Coronary artery (tissue), 2 donors: ENCODE results near the gene AHSA1.

Experiments
- DNase-seq: peaks from one replicate; pipeline ENCODE4 v3.0.0-alpha.2; 2017; ENCODE audit warnings: low spot score
- H3K27ac ChIP-seq, 2 donors: fragments of 200-600 bp; sonication (generic); one replicate each; pipeline ENCODE4 v1.5.1; 2016 to 2019
- H3K4me3 ChIP-seq: fragments of 200-600 bp; sonication (generic); 2 replicates; pipeline ENCODE4 v1.5.1; 2016; ENCODE audit warnings: mild to moderate bottlenecking, moderate library complexity
- CTCF ChIP-seq: fragments of 200-600 bp; sonication (generic); IDR thresholded peaks from one replicate; pipeline ENCODE4 v1.5.1; 2019; ENCODE audit warnings: antibody characterized with exemption

Gene AHSA1

GRCh38 chr14:77458249-77458950 lies 507 bp downstream of the AHSA1 start:
- H3K27ac ChIP-seq, result peak overlapping the region; percentile 82 to 94
- TF ChIP-seq CTCF, result no peak
- DNase-seq, result no peak

GRCh38 chr14:77459072-77459723 lies 1.3 kb downstream of the AHSA1 start:
- TF ChIP-seq CTCF, result peak; percentile 9
- no peak for DNase-seq
- H3K27ac ChIP-seq, result no peak overlapping the region
- peak overlapping the region; percentile 89 for H3K4me3 ChIP-seq

More at GRCh38 chr14:77458249-77458950, 507 bp downstream of the AHSA1 start:
- H3K4me3 ChIP-seq, result peak overlapping the region; percentile 89

GRCh38 chr14:77467801-77468200 lies 9.9 kb downstream of the AHSA1 start:
- TF ChIP-seq CTCF, result no peak
- no peak for DNase-seq
- no peak overlapping the region for H3K4me3 ChIP-seq
- H3K27ac ChIP-seq, result no peak overlapping the region

- Histone ChIP-seq H3K27ac (no peak overlapping the region), H3K4me3 (no peak overlapping the region)
- no peak for TF ChIP-seq CTCF
- DNase-seq, result no peak
Observed at GRCh38 chr14:77469067-77469505, 11.2 kb downstream of the AHSA1 start.

GRCh38 chr14:77469539-77469938 lies 11.6 kb downstream of the AHSA1 start:
- no peak for TF ChIP-seq CTCF
- no peak for DNase-seq
- Histone ChIP-seq H3K27ac (no peak overlapping the region), H3K4me3 (no peak overlapping the region)

- no peak overlapping the region for H3K4me3 ChIP-seq
- TF ChIP-seq CTCF, result no peak
- no peak overlapping the region for H3K27ac ChIP-seq
- no peak for DNase-seq
Observed at GRCh38 chr14:77470224-77470870, 12.5 kb downstream of the AHSA1 start.
